Trophoblast cell (in vitro differentiated cells and primary cell): ENCODE measurements around the gene PJA2.

Experiments used
- DNase-seq, 2 donors: peaks; one replicate each; pipeline ENCODE4 v3.0.0-alpha.2; 2016
- H2AFZ ChIP-seq: 2 replicates; pipeline ENCODE4 v1.6.1; 2013; ENCODE audit warnings: low read length, moderate library complexity, mild to moderate bottlenecking; ENCODE audit not compliant: insufficient read depth, poor library complexity
- H2AK5ac ChIP-seq: 2 replicates; pipeline ENCODE4 v1.6.1; 2013; ENCODE audit warnings: mild to moderate bottlenecking, low read length
- H2BK120ac ChIP-seq: 2 replicates; pipeline ENCODE4 v1.6.1; 2013; ENCODE audit warnings: low read length, mild to moderate bottlenecking, moderate library complexity; ENCODE audit not compliant: insufficient read depth, poor library complexity
- H2BK12ac ChIP-seq: 2 replicates; pipeline ENCODE4 v1.6.1; 2013; ENCODE audit warnings: mild to moderate bottlenecking, low read length, moderate library complexity
- H2BK5ac ChIP-seq: 2 replicates; pipeline ENCODE4 v1.6.1; 2013; ENCODE audit warnings: low read length, low read depth, moderate library complexity, mild to moderate bottlenecking; ENCODE audit not compliant: poor library complexity
- H3K14ac ChIP-seq: 2 replicates; pipeline ENCODE4 v1.6.1; 2013; ENCODE audit warnings: mild to moderate bottlenecking, low read length
- H3K18ac ChIP-seq: 2 replicates; pipeline ENCODE4 v1.6.1; 2013; ENCODE audit warnings: mild to moderate bottlenecking, low read length
- H3K23ac ChIP-seq: 2 replicates; pipeline ENCODE4 v1.6.1; 2013; ENCODE audit warnings: low read length
- H3K27ac ChIP-seq: 2 replicates; pipeline ENCODE4 v1.5.1; 2013; ENCODE audit warnings: low read depth, mild to moderate bottlenecking, inconsistent platforms, low read length, moderate library complexity
- H3K27me3 ChIP-seq: 2 replicates; pipeline ENCODE4 v1.6.1; 2013; ENCODE audit warnings: inconsistent platforms, mild to moderate bottlenecking, low read length, moderate library complexity; ENCODE audit not compliant: insufficient read depth
- H3K36me3 ChIP-seq, 2 experiments: 1 replicate in 1 of 2; 2 replicates in 1 of 2; pipeline ENCODE4 v1.6.1; 2013; ENCODE audit warnings: low read length in 2 of 2, mild to moderate bottlenecking in 2 of 2, moderate library complexity in 1 of 2; ENCODE audit not compliant: insufficient read depth in 2 of 2, control insufficient read depth in 1 of 2
- H3K4ac ChIP-seq: 2 replicates; pipeline ENCODE4 v1.6.1; 2013; ENCODE audit warnings: low read depth, mild to moderate bottlenecking, low read length, moderate library complexity
- H3K4me1 ChIP-seq, 2 experiments: 1 replicate in 1 of 2; 2 replicates in 1 of 2; pipeline ENCODE4 v1.6.1; 2013; ENCODE audit warnings: low read length in 2 of 2, mild to moderate bottlenecking in 2 of 2, moderate library complexity in 1 of 2; ENCODE audit not compliant: insufficient read depth in 2 of 2, control insufficient read depth in 1 of 2
- H3K4me2 ChIP-seq: 2 replicates; pipeline ENCODE4 v1.6.1; 2013; ENCODE audit warnings: inconsistent platforms, mild to moderate bottlenecking, low read length, moderate library complexity
- H3K4me3 ChIP-seq: 2 replicates; pipeline ENCODE4 v1.5.1; 2013; ENCODE audit warnings: mild to moderate bottlenecking, low read depth, low read length, inconsistent platforms
- H3K79me1 ChIP-seq: one replicate; pipeline ENCODE4 v1.6.1; 2013; ENCODE audit warnings: low read length
- H3K79me2 ChIP-seq: 2 replicates; pipeline ENCODE4 v1.6.1; 2013; ENCODE audit warnings: low read length, mild to moderate bottlenecking; ENCODE audit not compliant: control insufficient read depth, insufficient read depth, poor library complexity
- H3K9ac ChIP-seq: 2 replicates; pipeline ENCODE4 v1.6.1; 2013; ENCODE audit warnings: mild to moderate bottlenecking, low read length
- H3K9me3 ChIP-seq: 2 replicates; pipeline ENCODE4 v1.6.1; 2013; ENCODE audit warnings: low read depth, mild to moderate bottlenecking, control low read depth, inconsistent platforms, low read length; ENCODE audit not compliant: insufficient read depth
- H4K12ac ChIP-seq: 2 replicates; pipeline ENCODE4 v1.6.1; 2013; ENCODE audit warnings: low read depth, mild to moderate bottlenecking, low read length, moderate library complexity
- H4K8ac ChIP-seq: 2 replicates; pipeline ENCODE4 v1.6.1; 2013; ENCODE audit warnings: low read depth, mild to moderate bottlenecking, low read length, moderate library complexity
- H4K91ac ChIP-seq: one replicate; pipeline ENCODE4 v1.6.1; 2013; ENCODE audit warnings: low read depth, mild to moderate bottlenecking, low read length, moderate library complexity
- WGBS: extraction: QIAGEN DNeasy Blood & Tissue Kit; methylation state at CpG from one replicate; pipeline ENCODE4 v1.1.7; 2013; ENCODE audit warnings: missing lambda C conversion rate; ENCODE audit not compliant: insufficient read length, insufficient coverage; ENCODE audit errors: extremely low coverage; 5-methylcytosine and 5-hydroxymethylcytosine counted together

The PJA2 gene

DNA sequence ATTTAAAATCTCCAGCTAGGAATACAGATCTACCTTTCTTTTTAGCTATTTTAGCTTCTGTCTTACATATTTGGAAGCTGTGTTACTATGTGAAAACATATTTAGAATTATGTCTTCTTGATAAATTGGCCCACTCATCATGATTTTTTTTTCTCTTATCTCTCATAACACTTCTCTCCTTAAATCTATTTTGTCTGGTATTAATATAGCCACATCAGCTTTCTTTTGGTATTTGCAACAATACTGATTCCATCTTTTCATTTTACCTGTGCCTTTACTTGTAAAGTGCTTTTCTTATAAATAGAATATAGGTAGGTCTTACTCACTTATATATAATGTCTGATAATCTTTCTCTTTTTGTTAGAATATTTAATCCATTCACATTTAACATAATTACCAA, 19.6 kb downstream of the PJA2 start:
- Histone ChIP-seq H2AK5ac (no peak overlapping the region), H3K4me2 (no peak overlapping the region), H2AFZ (no peak overlapping the region), H3K9ac (no peak overlapping the region), H2BK12ac (no peak overlapping the region), H2BK5ac (no peak overlapping the region), H3K4me1 (no peaks in the 10 kb centered on the region), H4K12ac (no peak overlapping the region), H2BK120ac (no peak overlapping the region), H3K79me1 (no peaks in the 10 kb centered on the region), H3K4ac (no peak overlapping the region), H3K18ac (no peak overlapping the region), H3K14ac (no peak overlapping the region), H3K79me2 (peaks cover 3% of the 10 kb centered on the region), H3K27me3 (no peaks in the 10 kb centered on the region), H3K23ac (no peak overlapping the region), H3K27ac (no peak overlapping the region), H3K4me3 (no peak overlapping the region), H3K36me3 (peaks cover 0 to under 1% of the 10 kb centered on the region in 2 experiments), H4K91ac (no peak overlapping the region), H4K8ac (no peak overlapping the region), H3K9me3 (no peaks in the 10 kb centered on the region)
- no peak for DNase-seq

DNA sequence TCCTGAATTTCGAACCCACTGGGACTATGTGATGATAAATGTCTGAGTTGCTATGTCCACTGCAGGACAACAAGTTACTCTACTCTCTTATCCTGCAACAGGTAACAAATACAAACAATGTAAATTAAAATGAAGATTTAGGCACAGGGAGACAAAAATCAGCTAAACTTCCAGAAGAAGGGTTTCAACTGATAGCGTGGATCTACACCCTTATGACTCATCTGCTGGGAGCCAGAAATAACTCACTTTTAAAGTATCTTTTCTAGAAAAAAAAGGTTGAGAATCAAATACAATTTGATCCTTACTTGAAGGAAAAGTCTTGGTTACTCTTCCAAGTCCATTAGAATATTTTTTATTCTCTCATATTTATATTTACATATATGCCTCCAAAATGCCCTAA, 21.4 kb downstream of the PJA2 start:
- Histone ChIP-seq H2BK5ac (no peak overlapping the region), H3K9ac (no peak overlapping the region), H2BK120ac (no peak overlapping the region), H3K36me3 (peaks cover 0 to 1% of the 10 kb centered on the region in 2 experiments), H3K79me1 (no peaks in the 10 kb centered on the region), H3K27ac (no peak overlapping the region), H3K27me3 (no peaks in the 10 kb centered on the region), H3K4ac (no peak overlapping the region), H3K4me3 (no peak overlapping the region), H3K4me2 (no peak overlapping the region), H3K79me2 (peaks cover 1% of the 10 kb centered on the region), H3K14ac (no peak overlapping the region), H2BK12ac (no peak overlapping the region), H3K18ac (no peak overlapping the region), H3K4me1 (no peaks in the 10 kb centered on the region), H2AK5ac (no peak overlapping the region), H3K23ac (no peak overlapping the region), H4K8ac (no peak overlapping the region), H4K12ac (no peak overlapping the region), H3K9me3 (no peaks in the 10 kb centered on the region), H2AFZ (no peak overlapping the region), H4K91ac (no peak overlapping the region)
- WGBS, result no CpG with 5 or more reads among the region's 2 CpGs
- DNase-seq, result peak in 1 of 2 donors; percentile 5

DNA sequence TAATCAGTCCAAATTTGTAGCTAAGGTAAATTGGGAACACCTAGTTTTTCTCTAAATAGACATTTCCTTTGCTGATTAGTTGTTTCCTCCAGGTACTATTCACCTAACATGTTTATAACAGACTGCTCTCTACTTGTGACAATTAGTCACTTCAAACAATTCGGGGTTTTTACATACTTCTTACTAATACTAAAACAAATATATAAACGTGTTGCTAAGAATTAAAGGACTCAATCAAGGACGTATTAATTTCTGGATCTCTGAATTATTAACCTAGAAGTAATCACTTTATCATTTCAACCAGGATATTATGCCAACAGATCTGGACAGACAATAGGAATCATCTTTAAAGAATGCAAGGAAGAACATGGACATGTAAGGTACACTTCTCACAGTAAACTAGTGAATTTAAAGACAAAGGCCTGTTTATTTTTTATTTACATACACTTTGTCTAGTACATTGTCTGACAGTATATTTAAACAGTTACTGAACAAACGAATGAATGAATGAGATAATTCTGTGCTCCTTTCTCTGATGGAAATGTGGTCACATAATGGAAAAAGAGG, 22.3 kb downstream of the PJA2 start:
- no peak overlapping the region for H3K4me3 ChIP-seq
- H2BK120ac ChIP-seq, result no peak overlapping the region
- no peak overlapping the region for H3K27ac ChIP-seq
- H3K79me1 ChIP-seq, result no peaks in the 10 kb centered on the region
- no peak overlapping the region for H3K4ac ChIP-seq
- H4K12ac ChIP-seq, result no peak overlapping the region
- H3K36me3 ChIP-seq, result peaks cover 2 to 3% of the 10 kb centered on the region in 2 experiments
- no peaks in the 10 kb centered on the region for H3K79me2 ChIP-seq
- no peak overlapping the region for H3K4me2 ChIP-seq
- no peak overlapping the region for H3K14ac ChIP-seq
- H4K8ac ChIP-seq, result no peak overlapping the region
- H2BK5ac ChIP-seq, result no peak overlapping the region
- H3K4me1 ChIP-seq, result no peaks in the 10 kb centered on the region
- H3K9me3 ChIP-seq, result no peaks in the 10 kb centered on the region
- H2AFZ ChIP-seq, result no peak overlapping the region
- H4K91ac ChIP-seq, result no peak overlapping the region
- H2AK5ac ChIP-seq, result no peak overlapping the region
- no peak overlapping the region for H3K9ac ChIP-seq
- no peak for DNase-seq
- no peak overlapping the region for H3K18ac ChIP-seq
- no peak overlapping the region for H3K23ac ChIP-seq
- no peak overlapping the region for H2BK12ac ChIP-seq
- no peaks in the 10 kb centered on the region for H3K27me3 ChIP-seq
- WGBS, result no CpG with 5 or more reads among the region's 4 CpGs

DNA sequence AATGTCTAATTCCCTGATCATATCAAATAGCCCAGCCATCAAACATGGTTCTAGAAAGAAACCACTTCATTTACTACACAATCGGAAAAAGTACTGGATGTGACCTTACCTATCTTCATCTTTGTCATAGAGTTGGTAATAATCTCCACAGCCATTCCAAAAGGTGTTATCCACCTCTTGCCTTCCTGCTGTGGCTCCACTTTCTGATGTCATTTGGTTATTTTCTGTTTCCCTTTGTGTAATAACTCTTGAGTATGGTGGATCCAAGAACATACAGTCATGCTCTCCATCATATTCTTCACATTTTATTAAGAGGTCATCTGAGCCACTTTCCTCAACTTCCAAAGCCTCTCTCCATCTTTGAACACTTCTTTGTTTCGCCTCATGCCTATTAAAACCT, 31.7 kb downstream of the PJA2 start:
- Histone ChIP-seq H2BK12ac (no peak overlapping the region), H3K23ac (no peak overlapping the region), H3K4ac (no peak overlapping the region), H4K91ac (no peak overlapping the region), H3K4me1 (no peaks in the 10 kb centered on the region), H3K14ac (no peak overlapping the region), H3K27ac (no peak overlapping the region), H4K8ac (no peak overlapping the region), H2AFZ (no peak overlapping the region), H3K9ac (no peak overlapping the region), H3K4me3 (no peak overlapping the region), H2AK5ac (no peak overlapping the region), H3K18ac (no peak overlapping the region), H2BK120ac (no peak overlapping the region), H3K79me1 (no peaks in the 10 kb centered on the region), H3K27me3 (no peaks in the 10 kb centered on the region), H3K9me3 (no peaks in the 10 kb centered on the region), H3K79me2 (no peaks in the 10 kb centered on the region), H4K12ac (no peak overlapping the region), H3K4me2 (no peak overlapping the region), H3K36me3 (peaks cover 9 to 17% of the 10 kb centered on the region in 2 experiments), H2BK5ac (no peak overlapping the region)
- no peak for DNase-seq
- no CpG with 5 or more reads among the region's 2 CpGs for WGBS
